Thymus (tissue), 11 donors: ENCODE measurements around the gene EVA1A. TPM values are rescaled to one million over a fixed set of nuclear protein-coding genes. Genes with fewer than 3 reads are reported as not detected.

Experiments used
- DNase-seq, 9 donors: peaks; one replicate each; pipeline ENCODE4 v3.0.0-alpha.2; 2013; ENCODE audit warnings: low spot score in 9 of 9, low read depth in 6 of 9, missing footprints in 1 of 9
- H3K27ac ChIP-seq, 2 donors: one replicate each; pipeline ENCODE4 v1.5.1; 2013; ENCODE audit warnings: control low read depth in 1 of 2, low read depth in 1 of 2, low read length in 1 of 2, mild to moderate bottlenecking in 1 of 2, moderate library complexity in 1 of 2
- H3K27me3 ChIP-seq, 2 donors: one replicate each; pipeline ENCODE4 v1.5.1; 2013; ENCODE audit warnings: low read length in 1 of 2; ENCODE audit not compliant: control insufficient read depth in 2 of 2, insufficient read depth in 1 of 2
- H3K36me3 ChIP-seq, 2 donors: one replicate each; pipeline ENCODE4 v1.5.1; 2013; ENCODE audit warnings: low read length in 1 of 2, mild to moderate bottlenecking in 1 of 2, moderate library complexity in 1 of 2; ENCODE audit not compliant: control insufficient read depth in 2 of 2, insufficient read depth in 2 of 2
- H3K4me1 ChIP-seq, 2 donors: one replicate each; pipeline ENCODE4 v1.5.1; 2013; ENCODE audit warnings: low read length in 2 of 2; ENCODE audit not compliant: control insufficient read depth in 2 of 2, insufficient read depth in 2 of 2
- H3K4me3 ChIP-seq, 2 donors: one replicate each; pipeline ENCODE4 v1.5.1; 2013; ENCODE audit warnings: low read length in 2 of 2, control low read depth in 1 of 2, mild to moderate bottlenecking in 1 of 2
- H3K9me3 ChIP-seq, 2 donors: one replicate each; pipeline ENCODE4 v1.5.1; 2013; ENCODE audit warnings: low read length in 1 of 2, mild to moderate bottlenecking in 1 of 2; ENCODE audit not compliant: control insufficient read depth in 2 of 2, insufficient read depth in 1 of 2
- WGBS: extraction: QIAGEN DNeasy Blood & Tissue Kit; methylation state at CpG from one replicate; pipeline ENCODE4 v1.1.7; 2013; 5-methylcytosine and 5-hydroxymethylcytosine counted together
- polyA plus RNA-seq: library from polyadenylated mRNA; stranded (reverse); fragments of 200-250 nt; gene quantifications from one replicate; pipeline ENCODE4 v1.2.3, GENCODE V29; 2013
- total RNA-seq: library from RNA; stranded (reverse); fragments of 120-200 nt; gene quantifications from one replicate; pipeline ENCODE4 v1.2.4, GENCODE V29; 2013
- donor health status: healthy.

The EVA1A gene
- total and polyA plus RNA-seq, 2 donors: 12.7 to 32.3 TPM

DNA sequence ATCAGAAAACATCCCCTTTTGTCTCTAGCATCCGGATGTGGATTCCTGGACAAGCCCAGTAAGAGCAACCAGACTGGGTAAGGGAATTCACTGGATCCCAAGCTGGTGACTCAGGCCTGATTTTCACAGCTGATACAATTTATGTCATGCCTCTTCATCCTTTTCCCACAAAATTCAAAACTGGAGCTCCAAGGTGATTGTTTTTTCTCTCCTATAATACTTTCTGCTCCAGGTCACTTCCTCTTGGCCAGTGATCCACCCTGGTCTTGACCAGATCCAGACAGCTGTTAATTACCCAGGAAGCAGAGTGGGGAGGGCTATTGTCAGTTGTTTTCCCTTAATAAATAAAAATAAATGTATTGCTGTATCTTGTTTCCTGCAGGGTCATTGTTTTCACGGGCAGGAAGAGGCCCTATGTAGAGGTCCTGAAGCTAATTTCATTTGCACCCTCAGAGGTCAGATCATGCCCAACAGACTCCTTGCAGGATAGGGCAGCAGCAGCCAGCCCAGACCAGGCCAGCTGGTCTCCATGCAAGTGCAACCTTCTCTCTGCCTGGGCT lies 57.6 kb downstream of the EVA1A start:
- no peak overlapping the region for H3K4me3 ChIP-seq
- no peaks in the 10 kb centered on the region for H3K36me3 ChIP-seq
- peaks cover 0 to 6% of the 10 kb centered on the region in 2 donors for H3K9me3 ChIP-seq
- H3K27ac ChIP-seq: no peak overlapping the region
- no peaks in the 10 kb centered on the region for H3K27me3 ChIP-seq
- H3K4me1 ChIP-seq: no peaks in the 10 kb centered on the region
- 46% methylated on average over 2 of the region's 2 CpGs for WGBS
- DNase-seq: no peak

DNA sequence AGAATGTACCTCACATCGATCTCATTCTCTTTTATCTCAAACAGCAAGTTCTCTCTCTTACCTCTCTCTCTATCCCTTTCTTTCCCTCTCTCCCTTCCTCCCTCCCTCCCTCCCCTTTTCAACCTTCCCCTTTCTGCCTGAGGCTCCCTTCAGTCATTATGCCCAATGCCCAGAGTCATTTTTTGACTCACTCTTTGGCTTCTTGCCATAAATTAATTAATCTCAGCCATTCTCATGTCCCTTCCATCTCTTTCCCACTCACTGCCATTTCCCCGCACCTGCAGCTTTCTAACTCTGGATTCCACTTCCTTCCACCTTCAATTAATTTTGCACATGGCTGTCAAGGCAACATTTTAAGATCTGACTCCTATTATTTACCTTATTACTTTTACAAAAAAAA lies 60.1 kb downstream of the EVA1A start:
- Histone ChIP-seq H3K27ac (no peak overlapping the region), H3K4me1 (no peaks in the 10 kb centered on the region), H3K9me3 (no peaks in the 10 kb centered on the region), H3K36me3 (no peaks in the 10 kb centered on the region), H3K4me3 (no peak overlapping the region), H3K27me3 (no peaks in the 10 kb centered on the region)
- DNase-seq: no peak
- WGBS: 86% methylated on average over 2 of the region's 2 CpGs

DNA sequence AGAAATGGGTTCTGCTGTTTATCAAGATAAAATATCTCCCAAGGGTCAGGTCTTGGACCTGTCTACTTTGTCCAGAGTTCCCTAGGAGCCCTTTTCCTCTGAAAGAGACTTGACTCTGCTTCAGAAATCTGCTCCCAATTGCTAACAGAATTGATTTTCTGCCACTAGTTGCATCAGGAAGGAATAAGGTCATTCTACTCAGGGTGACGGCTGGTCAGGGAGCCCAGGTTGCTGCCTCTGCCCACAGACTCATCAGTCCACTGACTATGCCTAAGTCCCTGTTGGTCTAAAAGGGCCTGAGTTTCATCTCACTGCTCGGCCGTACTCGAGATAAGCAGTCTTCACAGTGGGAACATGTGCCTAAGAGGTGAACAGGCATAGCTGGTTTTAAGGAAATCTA lies 61.2 kb downstream of the EVA1A start:
- no peaks in the 10 kb centered on the region for H3K36me3 ChIP-seq
- H3K4me1 ChIP-seq: no peaks in the 10 kb centered on the region
- no peaks in the 10 kb centered on the region for H3K9me3 ChIP-seq
- DNase-seq: no peak
- H3K27ac ChIP-seq: no peak overlapping the region
- WGBS: 98% methylated on average over 4 of the region's 4 CpGs
- H3K27me3 ChIP-seq: no peaks in the 10 kb centered on the region
- no peak overlapping the region for H3K4me3 ChIP-seq

DNA sequence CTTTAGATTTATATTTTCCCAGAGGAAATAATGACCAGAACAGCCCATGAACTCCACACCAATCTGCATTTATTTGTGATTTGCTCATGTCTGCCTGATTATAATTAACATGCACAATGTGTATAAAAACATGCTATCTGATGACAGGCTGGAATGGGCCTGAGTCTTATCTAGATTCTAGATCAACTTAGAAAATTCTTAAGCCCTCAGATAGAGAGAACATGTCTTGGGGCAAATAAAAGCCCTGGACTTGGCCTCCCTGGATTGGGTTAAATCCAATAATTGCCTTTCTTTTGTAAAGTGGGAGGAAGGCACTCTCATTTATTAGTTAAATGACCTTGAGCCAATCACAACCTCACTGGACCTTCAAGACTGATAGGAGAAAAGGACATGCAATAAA lies 61.8 kb downstream of the EVA1A start:
- Histone ChIP-seq H3K27ac (no peak overlapping the region), H3K4me3 (no peak overlapping the region), H3K27me3 (no peaks in the 10 kb centered on the region), H3K9me3 (no peaks in the 10 kb centered on the region), H3K36me3 (no peaks in the 10 kb centered on the region), H3K4me1 (no peaks in the 10 kb centered on the region)
- no peak for DNase-seq

DNA sequence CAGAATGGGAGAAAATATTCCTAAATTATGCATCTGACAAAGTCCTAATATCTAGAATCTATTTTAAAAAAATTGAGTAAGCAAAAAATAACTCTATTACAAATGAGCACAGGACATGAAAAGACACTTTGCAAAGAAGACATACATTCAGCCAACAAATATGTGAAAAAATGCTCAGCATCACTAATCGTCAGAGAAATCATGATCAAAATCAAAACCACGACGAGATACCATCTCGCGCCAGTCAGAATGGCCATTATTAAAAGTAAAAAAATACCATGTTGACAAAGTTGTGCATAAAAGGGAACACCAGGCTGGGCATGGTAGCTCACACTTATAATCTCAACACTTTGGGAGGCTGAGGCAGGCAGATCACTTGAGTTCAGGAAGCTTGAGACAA lies 63.5 kb downstream of the EVA1A start:
- Histone ChIP-seq H3K4me3 (no peak overlapping the region), H3K36me3 (no peaks in the 10 kb centered on the region), H3K27me3 (no peaks in the 10 kb centered on the region), H3K27ac (no peak overlapping the region), H3K9me3 (no peaks in the 10 kb centered on the region), H3K4me1 (no peaks in the 10 kb centered on the region)
- 76% methylated on average over 5 of the region's 5 CpGs for WGBS
- DNase-seq: no peak

DNA sequence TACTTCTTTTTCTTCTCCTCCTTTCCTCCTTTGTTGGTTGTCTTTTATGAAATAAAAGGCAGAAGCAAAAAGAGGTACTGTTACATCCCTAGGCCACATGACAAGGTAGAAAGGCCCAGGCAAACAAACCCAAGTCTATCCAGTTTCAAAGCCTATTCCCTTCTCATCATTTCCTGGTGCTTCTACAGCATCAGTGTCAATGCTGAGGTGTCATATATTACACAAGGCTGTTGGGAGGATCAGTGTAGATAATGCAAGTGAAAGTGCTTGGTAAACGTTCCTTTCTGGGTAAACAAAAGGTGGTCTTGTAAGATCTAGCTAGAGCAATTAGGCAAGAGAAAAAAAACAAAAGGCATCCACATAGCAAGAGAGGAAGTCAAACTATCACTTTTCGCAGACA lies 64.9 kb downstream of the EVA1A start:
- 84% methylated on average over 2 of the region's 2 CpGs for WGBS
- Histone ChIP-seq H3K36me3 (no peaks in the 10 kb centered on the region), H3K27me3 (no peaks in the 10 kb centered on the region), H3K4me3 (no peak overlapping the region), H3K9me3 (no peaks in the 10 kb centered on the region), H3K27ac (no peak overlapping the region), H3K4me1 (no peaks in the 10 kb centered on the region)
- no peak for DNase-seq

DNA sequence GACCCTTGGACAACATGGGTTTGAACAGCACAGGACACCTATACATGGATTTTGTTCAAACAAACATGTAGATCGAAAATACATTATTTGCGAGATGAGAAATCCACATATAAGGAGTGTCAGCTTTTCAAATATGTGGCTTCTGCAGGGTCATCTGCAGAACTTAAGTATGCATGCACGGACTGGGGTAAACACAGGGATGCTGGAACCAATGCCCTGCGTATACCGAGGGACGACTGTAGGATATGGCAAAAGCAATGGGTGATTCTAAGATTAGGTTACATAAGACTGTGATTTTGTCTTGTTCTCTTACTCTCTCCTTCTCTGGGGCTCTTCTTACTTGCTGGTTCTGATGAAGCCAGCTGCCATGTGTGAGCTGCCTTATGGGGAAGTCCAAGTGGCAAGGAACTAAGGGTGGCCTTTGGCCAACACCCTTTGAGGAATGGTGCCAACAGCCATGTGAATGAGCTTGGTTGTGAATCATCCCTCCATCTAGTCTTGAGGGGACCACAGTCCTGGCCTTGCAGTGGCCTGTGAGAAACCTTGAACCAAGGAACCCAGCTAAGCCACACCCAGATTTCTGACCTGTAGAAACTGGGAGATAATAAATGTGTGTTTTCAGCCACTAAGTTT lies 66.5 kb downstream of the EVA1A start:
- WGBS: 97% methylated on average over 6 of the region's 6 CpGs
- Histone ChIP-seq H3K27ac (no peak overlapping the region), H3K27me3 (no peaks in the 10 kb centered on the region), H3K4me3 (no peak overlapping the region), H3K36me3 (no peaks in the 10 kb centered on the region), H3K4me1 (no peaks in the 10 kb centered on the region), H3K9me3 (no peaks in the 10 kb centered on the region)
- no peak for DNase-seq

DNA sequence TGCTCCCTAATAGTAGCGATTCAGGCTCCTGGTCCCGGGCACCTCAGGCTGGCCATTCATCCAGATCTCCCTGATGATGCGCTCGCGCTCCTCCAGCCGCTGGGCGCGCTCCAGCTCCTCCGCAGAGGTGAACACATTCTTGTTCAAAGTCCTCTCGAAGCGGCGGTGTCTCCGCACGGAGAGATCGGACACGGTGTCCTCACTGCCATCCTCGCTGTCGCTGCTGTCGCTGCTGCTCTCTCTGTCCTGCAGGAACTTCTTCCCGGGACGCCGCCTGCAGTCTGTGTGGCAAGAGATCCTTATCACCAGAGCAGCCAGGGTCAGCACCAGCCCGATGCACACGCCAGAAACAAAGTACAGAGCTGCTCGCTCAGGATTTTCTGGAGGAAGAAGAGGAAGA lies 67.5 kb downstream of the EVA1A start:
- WGBS: 92% methylated on average over 25 of the region's 25 CpGs
- Histone ChIP-seq H3K4me3 (no peak overlapping the region), H3K36me3 (no peaks in the 10 kb centered on the region), H3K27ac (no peak overlapping the region), H3K9me3 (no peaks in the 10 kb centered on the region), H3K27me3 (no peaks in the 10 kb centered on the region), H3K4me1 (no peaks in the 10 kb centered on the region)
- DNase-seq: no peak

DNA sequence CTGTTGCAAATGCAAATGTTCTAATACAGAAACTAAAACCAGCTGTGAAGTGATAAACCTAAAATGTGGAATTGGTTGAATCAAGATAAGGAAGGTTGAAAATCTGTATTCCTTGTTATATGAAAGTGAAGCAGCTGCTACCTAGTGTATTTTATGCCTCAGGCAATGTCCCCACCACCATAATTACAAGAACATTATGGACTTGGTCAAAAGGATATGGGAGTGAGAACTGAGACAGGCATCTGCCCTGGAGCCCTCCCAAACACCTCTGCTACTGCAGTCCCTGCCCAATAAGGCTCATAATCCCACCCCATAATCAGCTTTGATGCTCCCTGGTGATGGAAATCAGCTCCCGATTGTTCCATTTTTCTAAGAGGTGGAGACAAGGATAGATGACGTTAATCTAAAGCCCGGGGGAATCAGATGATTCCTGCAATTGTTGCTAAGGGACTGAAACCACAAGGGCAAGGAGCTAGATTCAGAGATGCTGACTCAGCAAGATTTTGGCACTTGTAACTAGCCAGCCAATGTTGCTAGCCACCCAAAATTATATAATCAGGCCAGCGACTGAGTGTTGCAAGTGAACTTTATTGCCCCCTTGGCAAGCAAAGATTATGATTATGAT lies 69.5 kb downstream of the EVA1A start:
- Histone ChIP-seq H3K27me3 (no peaks in the 10 kb centered on the region), H3K27ac (no peak overlapping the region), H3K4me1 (no peaks in the 10 kb centered on the region), H3K36me3 (no peaks in the 10 kb centered on the region), H3K9me3 (no peaks in the 10 kb centered on the region), H3K4me3 (no peak overlapping the region)
- no peak for DNase-seq
- 61% methylated on average over 4 of the region's 4 CpGs for WGBS
